HG03196 (cell line): Measurements from ENCODE around the gene STAG1.
"Not testable (repeated sequence)": the region's sequence is repeated elsewhere in the genome, so short reads cannot be mapped to it uniquely, and the experiment has no call there.

Source experiments
- ATAC-seq: cut with Tn5 transposase; IDR thresholded peaks from one replicate; pipeline ENCODE4 v1.9.1; 2021; ENCODE audit not compliant: unreplicated experiment

Gene STAG1

GRCh38 chr3:136514533-136514932 lies 237.6 kb downstream of the STAG1 start:
- not testable (repeated sequence) for ATAC-seq

DNA sequence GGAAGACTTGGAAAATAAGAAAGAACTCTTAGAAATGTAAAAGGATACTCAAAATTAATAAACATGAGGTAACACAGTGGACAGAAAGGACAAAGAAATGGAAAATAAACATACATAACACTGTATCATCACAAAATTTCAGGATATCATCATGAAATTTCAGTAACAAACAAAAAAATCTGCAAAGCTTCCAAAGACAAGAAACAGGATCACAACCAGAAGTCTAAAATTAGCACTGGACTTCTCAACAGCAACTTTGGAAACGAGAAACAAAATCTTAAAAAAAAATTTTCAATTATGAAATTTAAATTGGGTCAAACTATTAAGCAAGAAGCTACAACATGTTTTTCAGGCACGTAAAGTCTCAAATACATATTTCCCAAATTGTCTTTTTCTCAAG lies 238.8 kb downstream of the STAG1 start:
- ATAC-seq: no peak

DNA sequence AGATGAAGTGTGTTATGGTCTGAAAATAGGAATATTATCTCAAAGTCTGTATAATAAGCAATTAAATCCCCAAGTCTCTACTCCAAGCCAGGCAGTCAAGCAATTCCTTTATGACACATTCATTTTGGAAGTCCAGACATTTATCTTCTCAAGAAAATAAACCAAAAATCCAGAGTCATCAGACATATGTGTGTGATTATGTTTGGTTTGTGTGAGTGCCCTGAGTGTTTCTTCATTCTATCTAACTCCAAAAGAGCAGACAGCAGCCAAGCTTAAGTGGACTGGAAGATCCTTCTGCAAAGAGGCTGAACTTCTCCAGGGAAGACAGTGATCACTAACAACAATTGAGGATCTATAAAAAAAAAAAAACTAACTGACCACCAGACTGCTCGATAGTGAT lies 239.8 kb downstream of the STAG1 start:
- no peak for ATAC-seq

DNA sequence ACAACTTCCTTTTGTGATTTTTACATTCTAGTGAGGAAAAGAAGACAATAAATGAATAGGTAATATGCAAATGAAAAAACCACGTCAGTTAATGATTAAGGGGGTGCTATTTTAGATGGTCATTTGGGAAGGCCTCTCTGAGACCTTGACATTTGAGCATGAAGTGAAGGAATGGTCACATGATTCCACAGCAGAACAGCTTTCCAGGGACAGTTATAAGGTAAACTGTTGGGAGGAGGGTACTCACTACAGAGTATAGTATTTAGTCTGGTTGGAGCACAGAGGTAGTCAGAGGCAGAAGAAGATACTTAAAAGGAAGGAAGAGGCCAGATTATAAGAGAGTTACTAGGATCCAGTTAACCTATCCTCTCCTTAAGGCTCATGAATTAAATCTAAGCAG lies 246.5 kb downstream of the STAG1 start:
- no peak for ATAC-seq

- no peak for ATAC-seq
Observed at GRCh38 chr3:136503056-136503455, 249.1 kb downstream of the STAG1 start.

DNA sequence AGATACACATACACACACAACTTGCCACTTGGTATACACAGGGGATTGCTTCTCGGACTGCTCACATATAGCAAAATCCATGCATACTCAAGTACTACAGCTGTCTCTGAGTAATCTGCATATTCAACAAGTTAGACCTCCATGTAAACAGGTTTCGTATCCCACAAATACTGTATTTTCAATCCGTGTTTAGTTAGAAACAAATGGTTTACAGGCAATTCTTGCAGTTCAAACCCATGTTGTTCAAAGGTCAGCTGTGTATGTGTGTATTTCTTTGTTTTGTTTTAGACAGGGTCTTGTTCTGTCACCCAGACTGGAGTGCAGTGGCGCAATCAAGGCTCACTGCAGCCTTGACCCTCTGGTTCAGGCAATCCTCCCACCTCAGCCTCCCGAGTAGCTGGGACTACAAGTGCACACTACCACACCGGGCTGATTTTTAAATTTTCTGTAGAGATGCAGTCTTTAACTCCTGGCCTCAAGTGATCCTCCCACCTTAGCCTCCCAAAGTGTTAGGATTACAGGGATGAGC lies 253.2 kb downstream of the STAG1 start:
- ATAC-seq: no peak

DNA sequence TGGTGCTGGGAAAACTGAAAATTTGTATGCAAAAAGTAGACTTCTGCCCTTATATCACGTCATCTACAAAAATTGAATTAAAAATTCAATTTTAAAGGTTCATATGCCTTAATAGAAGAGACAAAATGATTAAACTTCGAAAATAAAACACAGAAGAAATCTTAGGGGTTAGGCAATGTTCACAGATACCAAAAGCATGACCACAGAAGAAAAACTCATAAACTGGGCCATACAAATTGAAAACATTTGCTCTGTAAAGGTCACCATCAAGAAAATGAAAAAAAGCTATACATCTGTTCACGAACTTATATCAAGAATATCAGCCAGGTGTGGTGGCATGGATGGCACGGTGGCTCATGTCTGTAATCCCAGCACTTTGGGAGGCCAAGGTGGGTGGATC lies 257.0 kb downstream of the STAG1 start:
- no peak for ATAC-seq

DNA sequence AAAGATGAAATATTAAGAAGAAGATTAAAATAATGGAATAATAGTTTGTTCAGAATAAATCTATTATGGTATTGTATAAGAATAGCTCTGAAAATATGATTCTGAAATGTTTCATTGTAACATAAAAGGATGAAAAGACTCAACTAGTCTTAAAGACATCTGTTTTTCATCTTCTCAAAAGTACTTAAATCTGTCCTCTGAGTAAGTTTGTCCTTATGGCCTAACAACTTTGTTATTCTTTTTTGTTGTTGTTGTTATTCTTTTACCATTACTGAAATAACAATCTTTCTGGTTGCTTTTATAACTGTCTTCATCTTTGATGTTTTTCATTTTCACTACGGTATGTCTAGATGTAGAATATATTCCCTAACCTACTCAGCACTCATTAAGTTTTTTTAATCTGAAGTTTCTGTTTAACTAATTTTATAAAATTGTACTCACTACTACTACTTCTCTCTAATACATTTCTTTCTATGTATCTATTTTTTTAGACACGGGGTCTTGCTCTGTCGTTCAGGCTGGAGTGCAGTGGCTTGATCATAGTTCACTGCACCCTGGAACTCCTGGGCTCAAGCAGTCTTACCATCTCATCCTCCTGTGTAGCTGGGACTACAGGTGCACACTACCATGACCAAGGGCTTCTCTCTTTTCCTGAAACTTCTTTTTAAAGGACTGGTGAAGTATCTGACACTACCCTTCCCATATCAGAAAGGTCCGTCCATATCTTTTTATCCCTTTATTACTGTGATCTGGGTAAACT lies 261.4 kb downstream of the STAG1 start:
- no peak for ATAC-seq

DNA sequence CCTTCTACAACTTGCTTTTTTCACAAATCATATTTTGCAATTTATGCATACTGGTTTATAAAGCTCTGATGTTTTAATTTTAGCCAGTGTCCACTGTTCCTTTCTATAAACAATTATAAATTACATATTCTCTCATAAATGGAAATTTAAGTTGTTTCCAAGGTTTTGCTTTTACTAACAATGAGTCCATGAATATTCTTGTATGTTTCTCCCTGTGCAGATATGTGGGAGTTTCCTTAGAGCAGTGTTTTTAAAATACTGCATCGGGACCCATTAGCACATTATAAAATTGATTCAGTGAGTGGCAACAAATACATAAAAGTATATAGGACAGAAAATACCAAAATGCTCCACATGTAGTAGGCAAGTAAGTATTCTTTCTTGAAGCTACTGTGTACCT lies 266.4 kb downstream of the STAG1 start:
- ATAC-seq: no peak

GRCh38 chr3:136476280-136476679 lies 275.9 kb downstream of the STAG1 start:
- ATAC-seq: no peak

DNA sequence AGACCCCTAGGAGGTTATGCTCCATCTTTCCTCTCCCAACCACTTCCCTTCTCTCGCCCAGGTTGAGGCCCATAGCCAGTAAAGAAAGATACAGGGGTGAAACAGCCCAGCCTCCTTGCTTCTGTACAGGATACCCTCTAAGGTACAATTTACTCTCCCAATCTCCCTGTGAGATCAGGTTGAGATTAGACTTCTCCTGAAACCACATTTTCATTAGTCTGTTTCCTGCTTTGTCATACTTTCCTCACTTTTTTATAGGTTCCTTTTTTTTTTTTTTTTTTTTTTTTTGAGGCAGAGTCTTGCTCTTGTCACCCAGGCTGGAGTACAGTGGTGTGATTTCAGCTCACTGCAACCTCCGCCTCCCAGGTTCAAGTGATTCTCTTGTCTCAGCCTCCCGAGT lies 277.3 kb downstream of the STAG1 start:
- not testable (repeated sequence) for ATAC-seq

DNA sequence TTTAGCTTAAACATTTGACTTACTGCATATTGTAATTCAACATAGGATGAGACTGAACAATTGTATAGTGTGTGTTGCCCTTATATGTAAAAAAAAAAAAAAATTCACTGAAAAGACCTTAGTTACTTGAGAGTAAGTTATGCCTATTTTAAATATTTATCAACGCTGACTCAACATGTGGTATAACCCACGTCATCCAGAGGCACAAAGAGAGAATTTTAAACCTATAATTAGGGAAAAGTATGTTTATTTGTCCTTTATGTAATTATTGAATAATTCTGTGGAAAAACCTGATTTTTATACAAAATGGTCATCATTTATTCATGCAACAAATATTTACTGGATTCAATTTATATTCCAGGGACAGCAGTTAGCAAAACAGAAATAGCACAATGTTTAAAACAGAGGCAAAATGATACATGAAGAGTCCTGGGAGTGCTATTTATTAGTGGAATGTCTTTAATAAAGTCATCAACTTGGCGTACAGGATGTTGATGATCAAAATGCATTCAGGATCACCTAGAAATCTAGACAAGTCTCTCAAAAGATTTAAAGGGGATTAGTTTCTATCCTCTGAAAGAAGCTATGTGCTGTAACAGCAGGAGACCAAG lies 278.4 kb downstream of the STAG1 start:
- no peak for ATAC-seq

GRCh38 chr3:136465296-136465695 lies 286.9 kb downstream of the STAG1 start:
- ATAC-seq: no peak

DNA sequence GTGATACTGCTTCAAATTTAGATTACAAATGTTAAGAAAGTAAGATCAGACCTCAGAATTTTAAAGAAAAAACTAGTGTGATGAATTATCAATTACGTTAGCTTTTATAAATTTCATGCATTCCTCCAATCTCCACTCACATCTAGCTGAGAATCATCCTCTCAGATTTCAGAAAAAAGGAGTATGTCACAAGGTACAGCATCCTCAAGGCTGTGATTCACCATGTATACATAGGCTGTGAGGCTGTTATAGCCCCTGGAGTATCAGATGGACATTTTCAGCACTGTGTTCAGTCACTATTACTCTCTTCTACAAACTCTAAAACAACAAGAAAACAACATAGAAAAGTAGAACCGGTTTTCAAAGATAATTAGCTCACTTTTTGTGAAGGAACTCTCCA lies 287.7 kb downstream of the STAG1 start:
- ATAC-seq: no peak

DNA sequence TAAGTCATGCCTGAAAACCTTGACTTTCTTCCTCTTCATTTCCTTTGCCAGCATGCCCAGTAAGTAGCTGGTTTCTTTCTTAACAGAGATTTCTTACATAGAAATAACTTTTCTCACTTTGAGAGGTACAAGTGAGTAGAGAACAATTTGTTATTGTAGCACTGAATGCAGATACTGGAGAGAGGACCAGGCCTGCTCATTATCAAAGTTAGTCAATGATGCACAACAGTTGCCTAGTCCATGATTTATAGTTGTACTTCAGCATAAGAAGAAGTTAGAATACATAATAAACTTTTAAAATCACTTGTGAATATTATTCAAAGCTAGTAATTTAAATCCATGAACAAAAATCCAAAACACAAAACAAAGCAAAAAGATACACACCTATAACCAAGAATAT lies 289.0 kb downstream of the STAG1 start:
- no peak for ATAC-seq

DNA sequence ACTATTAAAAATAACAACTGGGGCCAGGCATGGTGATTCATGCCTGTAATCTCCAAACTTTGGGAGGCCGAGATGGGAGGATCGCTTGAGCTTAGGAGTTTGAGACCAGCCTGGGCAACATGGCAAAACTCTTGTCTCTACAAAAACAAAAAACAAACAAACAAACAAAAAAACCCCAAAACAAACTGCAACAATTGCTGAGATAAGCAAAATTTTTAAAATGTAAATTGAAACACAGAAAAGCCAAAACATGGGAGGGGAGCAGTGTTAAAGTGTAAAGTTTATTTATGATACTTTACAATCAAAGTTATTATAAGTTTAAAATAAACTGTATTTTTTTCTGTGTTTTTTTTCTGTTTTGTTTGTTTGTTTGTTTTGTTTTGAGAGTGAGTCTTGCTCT lies 294.4 kb downstream of the STAG1 start:
- no peak for ATAC-seq

DNA sequence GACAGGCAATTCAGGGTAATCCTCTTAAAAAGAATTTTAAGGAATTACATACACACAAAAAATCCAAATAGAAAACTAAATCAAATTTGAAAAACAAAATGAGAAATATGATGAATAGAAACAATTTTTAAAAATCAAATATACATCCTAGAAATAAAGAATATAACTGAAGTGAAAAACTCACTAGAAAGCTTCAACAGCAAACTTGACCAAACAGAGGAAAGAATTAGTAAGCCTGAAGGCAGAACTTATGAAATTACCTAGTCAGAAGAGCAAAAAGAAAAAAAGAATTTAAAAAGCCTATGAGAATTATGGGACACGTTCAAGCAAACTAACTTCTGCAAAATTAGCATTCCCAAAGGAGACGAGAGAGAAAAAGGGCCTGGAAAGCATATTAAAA lies 296.0 kb downstream of the STAG1 start:
- ATAC-seq: no peak

DNA sequence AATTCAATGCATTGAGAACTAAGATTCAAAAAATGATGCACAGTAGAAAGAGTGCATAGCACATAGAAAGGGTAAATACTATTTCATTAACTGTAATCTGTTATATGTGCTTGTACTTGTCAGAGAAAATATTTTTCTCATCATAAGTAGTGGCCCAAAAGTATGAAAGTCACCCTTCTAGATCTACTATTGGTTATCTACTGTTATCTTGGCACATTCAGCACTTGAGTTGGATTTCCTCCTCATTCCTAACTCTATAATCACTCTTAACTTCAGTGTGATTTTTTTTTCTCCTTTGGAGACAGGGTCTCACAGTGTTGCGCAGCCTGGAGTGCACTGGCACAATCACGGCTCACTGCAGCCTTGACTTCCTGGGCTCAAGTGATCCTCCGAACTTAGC lies 307.6 kb downstream of the STAG1 start:
- ATAC-seq: no peak

- ATAC-seq: no peak
Observed at GRCh38 chr3:136437043-136437442, 315.1 kb downstream of the STAG1 start.

DNA sequence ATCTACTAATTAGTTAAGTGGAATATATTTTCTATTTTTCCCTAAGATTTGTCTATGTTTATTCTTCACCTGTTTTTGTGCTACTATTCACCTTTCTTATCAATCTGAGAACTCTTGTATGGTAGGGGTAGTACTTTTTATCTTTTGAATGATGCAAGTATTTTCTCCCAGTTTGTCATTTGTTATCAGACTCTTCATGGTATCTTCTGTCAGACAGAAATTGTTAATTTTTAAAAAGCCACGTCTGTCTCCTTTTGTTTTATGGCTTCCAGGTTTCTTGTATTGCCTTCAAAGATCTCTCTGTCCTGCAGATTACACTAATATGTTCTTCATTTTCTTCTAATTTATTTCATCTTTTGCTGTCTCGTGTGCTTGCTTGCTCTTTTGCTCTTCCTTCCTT lies 317.7 kb downstream of the STAG1 start:
- ATAC-seq: no peak

- ATAC-seq: no peak
Observed at GRCh38 chr3:136432685-136433084, 319.5 kb downstream of the STAG1 start.

DNA sequence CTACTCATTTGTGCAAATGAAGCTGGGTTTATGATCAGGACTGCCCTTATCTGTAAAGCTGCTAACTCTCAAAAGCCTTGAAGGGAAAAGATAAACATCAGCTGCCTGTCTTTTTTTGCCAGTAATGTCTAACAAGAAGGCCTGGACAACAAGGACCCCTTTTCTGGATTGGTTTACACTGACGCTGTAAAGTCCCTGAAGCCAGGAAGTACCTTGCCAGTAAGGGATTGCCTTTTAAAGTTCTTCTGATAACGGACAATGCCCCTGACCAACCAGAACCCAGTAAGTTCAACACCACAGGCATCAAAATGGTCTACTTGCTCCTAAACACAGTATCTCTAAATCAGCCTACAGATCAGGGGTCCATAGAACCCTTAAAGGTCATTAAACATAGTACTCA lies 324.0 kb downstream of the STAG1 start:
- no peak for ATAC-seq

DNA sequence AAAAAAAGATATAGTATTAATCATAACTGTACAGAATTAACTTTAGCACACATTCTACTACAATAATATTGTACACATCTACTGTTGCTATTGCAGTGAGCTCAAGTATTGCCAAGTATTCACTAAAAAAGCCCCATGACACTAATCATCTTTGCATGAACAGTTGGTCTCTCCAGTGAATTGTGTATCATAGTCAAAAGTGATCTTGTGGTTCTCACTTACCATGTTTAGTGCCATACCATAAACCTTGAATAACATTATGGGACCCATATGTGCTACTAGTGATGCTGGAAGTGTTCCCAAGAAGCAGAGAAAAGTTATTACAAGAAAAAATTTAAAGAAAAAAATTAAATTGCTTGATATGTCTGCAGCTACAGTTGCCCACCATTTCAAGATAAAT lies 324.9 kb downstream of the STAG1 start:
- no peak for ATAC-seq
